B cell (primary cell): ENCODE measurements around the gene KSR2. TPM values are rescaled to one million over a fixed set of nuclear protein-coding genes. Genes with fewer than 3 reads are reported as not detected.

Source experiments
- ATAC-seq: fragments of 200-7000 bp; cut with Tn5 transposase; one replicate; pipeline ENCODE4 v1.10.0; 2021; ENCODE audit warnings: low read depth, mild to moderate bottlenecking, moderate number of reproducible peaks, moderate library complexity
- CTCF ChIA-PET: fragments of 350-600 bp; sonication (Branson Sonifier 250); formaldehyde crosslinking; loops from one replicate; lab custom pipeline; 2021; ENCODE audit warnings: antibody characterized with exemption, inconsistent platforms; lab: Charles Lee
- POLR2A ChIA-PET: fragments of 350-600 bp; sonication (Branson Sonifier 250); formaldehyde crosslinking; loops from one replicate; lab custom pipeline; 2021; ENCODE audit warnings: antibody characterized with exemption; lab: Charles Lee
- DNase-seq: peaks from one replicate; pipeline ENCODE4 v3.0.0; 2013
- H2AFZ ChIP-seq: 2 replicates; pipeline ENCODE4 v1.6.1; 2012; ENCODE audit warnings: mild to moderate bottlenecking, low read depth, low read length; ENCODE audit not compliant: insufficient read depth, poor library complexity, severe bottlenecking
- H3K27ac ChIP-seq, 2 donors: 1 replicate in 1 of 2; 2 replicates in 1 of 2; pipeline ENCODE4 v1.5.1; 2012 to 2013; ENCODE audit warnings: low read length in 2 of 2, mild to moderate bottlenecking in 2 of 2, moderate library complexity in 1 of 2
- H3K27me3 ChIP-seq, 4 experiments: fragments of 200-600 bp in 1 of 4; sonication (generic) in 1 of 4; replicated peaks in 1 of 4; 1 replicate in 2 of 4; 2 replicates in 2 of 4; pipeline versions ENCODE4 v1.6.1 to v1.7.0; 2013 to 2016; ENCODE audit warnings: low read length in 3 of 4, mild to moderate bottlenecking in 2 of 4, mixed read lengths in 1 of 4, moderate library complexity in 1 of 4; ENCODE audit not compliant: insufficient read depth in 4 of 4, control insufficient read depth in 3 of 4; ENCODE audit errors: control extremely low read depth in 1 of 4
- H3K36me3 ChIP-seq, 2 experiments: replicated peaks in 1 of 2; 1 replicate in 1 of 2; 2 replicates in 1 of 2; pipeline versions ENCODE4 v1.6.1 to v1.7.1; 2013; ENCODE audit warnings: low read length in 1 of 2; ENCODE audit not compliant: insufficient read depth in 2 of 2, control insufficient read depth in 1 of 2; ENCODE audit errors: control extremely low read depth in 1 of 2, extremely low read depth in 1 of 2
- H3K4me1 ChIP-seq, 2 donors: fragments of 200-600 bp in 1 of 2; sonication (generic) in 1 of 2; 1 replicate in 1 of 2; 2 replicates in 1 of 2; pipeline versions ENCODE4 v1.5.1 to v1.6.1; 2013 to 2017; ENCODE audit warnings: low read length in 2 of 2; ENCODE audit not compliant: control insufficient read depth in 2 of 2, insufficient read depth in 2 of 2
- H3K4me2 ChIP-seq: replicated peaks from 2 replicates; pipeline ENCODE3; 2012; ENCODE audit warnings: mild to moderate bottlenecking, low read depth, low read length; ENCODE audit not compliant: poor library complexity, severe bottlenecking
- H3K4me3 ChIP-seq, 5 experiments: fragments of 200-600 bp in 1 of 5; sonication (generic) in 1 of 5; 1 replicate in 3 of 5; 2 replicates in 2 of 5; pipeline versions ENCODE4 v1.5.1 to v1.7.0; 2011 to 2016; ENCODE audit warnings: low read length in 4 of 5, mild to moderate bottlenecking in 4 of 5, low read depth in 2 of 5, control low read depth in 1 of 5, moderate library complexity in 1 of 5; ENCODE audit not compliant: insufficient read depth in 1 of 5; ENCODE audit errors: control extremely low read depth in 1 of 5, extremely low read depth in 1 of 5
- H3K79me2 ChIP-seq: fragments of 200-600 bp; sonication (generic); one replicate; pipeline ENCODE4 v1.6.0; 2016; ENCODE audit warnings: low read length; ENCODE audit not compliant: control insufficient read depth, insufficient read depth
- H3K9ac ChIP-seq: fragments of 200-600 bp; sonication (generic); 2 replicates; pipeline ENCODE4 v1.6.1; 2017; ENCODE audit warnings: mild to moderate bottlenecking, low read length, moderate library complexity
- H3K9me3 ChIP-seq, 3 donors: one replicate each; pipeline versions ENCODE4 v1.6.1 to v1.7.1; 2013; ENCODE audit warnings: low read length in 2 of 3; ENCODE audit not compliant: control insufficient read depth in 2 of 3, insufficient read depth in 1 of 3; ENCODE audit errors: control extremely low read depth in 1 of 3
- H4K20me1 ChIP-seq: 2 replicates; pipeline ENCODE4 v1.6.0; 2012; ENCODE audit warnings: mild to moderate bottlenecking, low read length; ENCODE audit not compliant: insufficient read depth, control insufficient read depth, poor library complexity, severe bottlenecking
- H3K27ac Mint-ChIP-seq: one replicate; pipeline ENCODE4 v1.8.0; 2021; ENCODE audit warnings: mixed read lengths
- H3K27me3 Mint-ChIP-seq: one replicate; pipeline ENCODE4 v1.8.0; 2021; ENCODE audit warnings: mixed read lengths
- H3K4me1 Mint-ChIP-seq: one replicate; pipeline ENCODE4 v1.8.0; 2021; ENCODE audit warnings: mixed read lengths
- H3K4me3 Mint-ChIP-seq: one replicate; pipeline ENCODE4 v1.8.0; 2021; ENCODE audit warnings: mixed read lengths
- H3K9me3 Mint-ChIP-seq: one replicate; pipeline ENCODE4 v1.8.0; 2022; ENCODE audit warnings: mixed read lengths; ENCODE audit not compliant: insufficient read depth
- CTCF ChIP-seq: fragments of 200-600 bp; IDR thresholded peaks from one replicate; pipeline ENCODE4 v1.8.0; 2022; ENCODE audit warnings: antibody characterized with exemption, mild to moderate bottlenecking
- EZH2 ChIP-seq: IDR thresholded peaks from 2 replicates; pipeline ENCODE4 v1.6.1; 2012; ENCODE audit warnings: borderline replicate concordance, low read depth, mild to moderate bottlenecking, moderate library complexity, low read length; ENCODE audit not compliant: insufficient read depth, poor library complexity, severe bottlenecking
- WGBS: methylation state at CpG from one replicate; pipeline ENCODE4 v1.1.5; 2013; ENCODE audit warnings: missing lambda C conversion rate; ENCODE audit not compliant: insufficient coverage; 5-methylcytosine and 5-hydroxymethylcytosine counted together
- intact Hi-C: fragments of 100-400 bp; cut with micrococcal nuclease; formaldehyde crosslinking; loops from one replicate; pipeline ENCODE4 v1.10.0; 2022
- polyA plus RNA-seq: library from polyadenylated mRNA; depleted of rRNA; stranded (reverse); fragments of >200 nt; gene quantifications from 2 replicates; pipeline ENCODE4 v1.2.3, GENCODE V29; 2012
- total RNA-seq, 2 donors: library from RNA; stranded (reverse); fragments of 120-200 nt in 1 of 2; gene quantifications; 1 replicate in 1 of 2; 2 replicates in 1 of 2; pipeline versions ENCODE4 v1.2.3 to v1.2.4, GENCODE V29; 2013 to 2022

Gene KSR2
- total and polyA plus RNA-seq, 2 donors (not counting 1 experiment from before 2014, with no cell fraction given): not detected

- CTCF ChIA-PET: no interaction called here
- H3K79me2 ChIP-seq: no peaks in the 10 kb centered on the region
- Mint-ChIP-seq H3K27me3 (peaks cover 3% of the 10 kb centered on the region), H3K27ac (no peak overlapping the region), H3K4me3 (no peak overlapping the region), H3K9me3 (no peaks in the 10 kb centered on the region), H3K4me1 (no peaks in the 10 kb centered on the region)
- no peaks in the 10 kb centered on the region for H3K4me1 ChIP-seq
- no peak overlapping the region for H3K27ac ChIP-seq
- ATAC-seq (no peak), DNase-seq (no peak)
- H3K9me3 ChIP-seq: no peaks in the 10 kb centered on the region
- intact Hi-C loops: no loop called here
- no peak overlapping the region for H3K9ac ChIP-seq
- H3K36me3 ChIP-seq: no peaks in the 10 kb centered on the region
- no CpG with 5 or more reads among the region's 1 CpG for WGBS
- H3K4me3 ChIP-seq: no peak overlapping the region
- H3K4me2 ChIP-seq: no peak overlapping the region
- TF ChIP-seq EZH2 (no peak), CTCF (no peak)
- POLR2A ChIA-PET: no interaction called here
- no peak overlapping the region for H2AFZ ChIP-seq
- no peaks in the 10 kb centered on the region for H3K27me3 ChIP-seq
- H4K20me1 ChIP-seq: no peaks in the 10 kb centered on the region
Observed at GRCh38 chr12:117538926-117539325, 429.9 kb downstream of the KSR2 start.

- no peak for DNase-seq
- Mint-ChIP-seq H3K9me3 (no peaks in the 10 kb centered on the region), H3K4me1 (no peaks in the 10 kb centered on the region), H3K4me3 (no peak overlapping the region), H3K27me3 (peaks cover 3% of the 10 kb centered on the region), H3K27ac (no peak overlapping the region)
- whole genome bisulfite sequencing: 100% methylated on average over 2 of the region's 8 CpGs
- H3K9ac ChIP-seq: no peak overlapping the region
- no peaks in the 10 kb centered on the region for H4K20me1 ChIP-seq
- no peak overlapping the region for H3K27ac ChIP-seq
- H3K9me3 ChIP-seq: no peaks in the 10 kb centered on the region
- H3K79me2 ChIP-seq: no peaks in the 10 kb centered on the region
- no peak for ATAC-seq
- intact Hi-C loops: no loop called here
- POLR2A ChIA-PET: no interaction called here
- no peak overlapping the region for H3K4me2 ChIP-seq
- no peaks in the 10 kb centered on the region for H3K4me1 ChIP-seq
- no peaks in the 10 kb centered on the region for H3K27me3 ChIP-seq
- H3K4me3 ChIP-seq: no peak overlapping the region
- H2AFZ ChIP-seq: no peak overlapping the region
- TF ChIP-seq EZH2 (no peak), CTCF (no peak)
- H3K36me3 ChIP-seq: no peaks in the 10 kb centered on the region
- CTCF ChIA-PET: no interaction called here
Observed at GRCh38 chr12:117538032-117538690, 430.6 kb downstream of the KSR2 start.
